ENCODE results near the gene AHI1.
"Not testable (repeated sequence)": the region's sequence is repeated elsewhere in the genome, so short reads cannot be mapped to it uniquely, and the experiment has no call there.

Gene AHI1

GRCh38 chr6:135268740-135269139 lies 228.8 kb downstream of the AHI1 start:
- DNase-seq (ENCODE audit: low read depth in 2 of 3, low spot score in 1 of 3), result no peak

- no peak for DNase-seq (ENCODE audit: low read depth in 2 of 3, low spot score in 1 of 3)
Measured at GRCh38 chr6:135268263-135268662, 229.3 kb downstream of the AHI1 start.

- DNase-seq (ENCODE audit: low read depth in 2 of 3, low spot score in 1 of 3), result no peak
Measured at GRCh38 chr6:135267085-135267484, 230.5 kb downstream of the AHI1 start.

GRCh38 chr6:135266675-135267074 lies 230.9 kb downstream of the AHI1 start:
- DNase-seq (ENCODE audit: low read depth in 2 of 3, low spot score in 1 of 3), result no peak

- DNase-seq (ENCODE audit: low read depth in 2 of 3, low spot score in 1 of 3), result no peak
Measured at GRCh38 chr6:135265278-135265677, 232.3 kb downstream of the AHI1 start.

- no peak for DNase-seq (ENCODE audit: low read depth in 2 of 3, low spot score in 1 of 3)
Measured at GRCh38 chr6:135261872-135262725, 235.4 kb downstream of the AHI1 start.

GRCh38 chr6:135260612-135261011 lies 236.9 kb downstream of the AHI1 start:
- DNase-seq (ENCODE audit: low read depth in 2 of 3, low spot score in 1 of 3), result no peak

- DNase-seq (ENCODE audit: low read depth in 2 of 3, low spot score in 1 of 3), result no peak
Measured at GRCh38 chr6:135258970-135259369, 238.6 kb downstream of the AHI1 start.

- DNase-seq (ENCODE audit: low read depth in 2 of 3, low spot score in 1 of 3), result no peak
Measured at GRCh38 chr6:135257631-135258405, 239.7 kb downstream of the AHI1 start.

GRCh38 chr6:135256866-135257265 lies 240.7 kb downstream of the AHI1 start:
- DNase-seq (ENCODE audit: low read depth in 2 of 3, low spot score in 1 of 3), result no peak

GRCh38 chr6:135254471-135254870 lies 243.1 kb downstream of the AHI1 start:
- no peak for DNase-seq (ENCODE audit: low read depth in 2 of 3, low spot score in 1 of 3)

GRCh38 chr6:135251498-135252441 lies 245.8 kb downstream of the AHI1 start:
- no peak for DNase-seq (ENCODE audit: low read depth in 2 of 3, low spot score in 1 of 3)

GRCh38 chr6:135250751-135251497 lies 246.6 kb downstream of the AHI1 start:
- no peak for DNase-seq (ENCODE audit: low read depth in 2 of 3, low spot score in 1 of 3)

- no peak for DNase-seq (ENCODE audit: low read depth in 2 of 3, low spot score in 1 of 3)
Measured at GRCh38 chr6:135250234-135250633, 247.3 kb downstream of the AHI1 start.

- not testable (repeated sequence) for DNase-seq (ENCODE audit: low read depth in 2 of 3, low spot score in 1 of 3)
Measured at GRCh38 chr6:135246412-135247012, 251.0 kb downstream of the AHI1 start.

- DNase-seq (ENCODE audit: low read depth in 2 of 3, low spot score in 1 of 3), result no peak
Measured at GRCh38 chr6:135244805-135245204, 252.7 kb downstream of the AHI1 start.

GRCh38 chr6:135243871-135244796 lies 253.4 kb downstream of the AHI1 start:
- no peak for DNase-seq (ENCODE audit: low read depth in 2 of 3, low spot score in 1 of 3)

- no peak for DNase-seq (ENCODE audit: low read depth in 2 of 3, low spot score in 1 of 3)
Measured at GRCh38 chr6:135240711-135241110, 256.8 kb downstream of the AHI1 start.

GRCh38 chr6:135236732-135237131 lies 260.8 kb downstream of the AHI1 start:
- DNase-seq (ENCODE audit: low read depth in 2 of 3, low spot score in 1 of 3), result no peak

Data from stimulated activated CD4-positive, alpha-beta T cell treated with anti-CD3 and anti-CD28 coated beads, Interleukin-12 subunit alpha, Interleukin-12 subunit beta, amount 100 ng/mL, for 48 hours (primary cell).